ENCODE results near the gene SSC5D.

The SSC5D gene

GRCh38 chr19:55465460-55466240 is 22.6 kb upstream of the SSC5D start:
- H3K4me1 ChIP-seq (ENCODE audit: control insufficient read depth, insufficient read depth, low read length): peaks cover 3% of the 10 kb centered on the region
- H3K9me3 ChIP-seq (ENCODE audit: control insufficient read depth, insufficient read depth, low read length): no peaks in the 10 kb centered on the region
- no peaks in the 10 kb centered on the region for H3K36me3 ChIP-seq (ENCODE audit: control insufficient read depth, insufficient read depth, low read length)
- no peak overlapping the region for H3K4me3 ChIP-seq (ENCODE audit: low read depth, low read length)
- H3K27me3 ChIP-seq (ENCODE audit: control insufficient read depth, insufficient read depth, low read length): peaks cover 3% of the 10 kb centered on the region
- H3K9ac ChIP-seq (ENCODE audit: low read depth, low read length): no peak overlapping the region

- Histone ChIP-seq H3K4me3 (ENCODE audit: low read depth, low read length) (no peak overlapping the region), H3K27me3 (ENCODE audit: control insufficient read depth, insufficient read depth, low read length) (peaks cover 3% of the 10 kb centered on the region), H3K36me3 (ENCODE audit: control insufficient read depth, insufficient read depth, low read length) (no peaks in the 10 kb centered on the region), H3K9ac (ENCODE audit: low read depth, low read length) (no peak overlapping the region), H3K9me3 (ENCODE audit: control insufficient read depth, insufficient read depth, low read length) (no peaks in the 10 kb centered on the region), H3K4me1 (ENCODE audit: control insufficient read depth, insufficient read depth, low read length) (peaks cover 3% of the 10 kb centered on the region)
These were observed 22.0 kb upstream of the SSC5D start for GRCh38 chr19:55466241-55466614.

- H3K27me3 ChIP-seq (ENCODE audit: control insufficient read depth, insufficient read depth, low read length): peaks cover 3% of the 10 kb centered on the region
- H3K9me3 ChIP-seq (ENCODE audit: control insufficient read depth, insufficient read depth, low read length): no peaks in the 10 kb centered on the region
- no peak overlapping the region for H3K9ac ChIP-seq (ENCODE audit: low read depth, low read length)
- no peaks in the 10 kb centered on the region for H3K36me3 ChIP-seq (ENCODE audit: control insufficient read depth, insufficient read depth, low read length)
- peaks cover 3% of the 10 kb centered on the region for H3K4me1 ChIP-seq (ENCODE audit: control insufficient read depth, insufficient read depth, low read length)
- H3K4me3 ChIP-seq (ENCODE audit: low read depth, low read length): no peak overlapping the region
These were observed 20.8 kb upstream of the SSC5D start for GRCh38 chr19:55467236-55468053.

GRCh38 chr19:55468054-55468393 is 20.2 kb upstream of the SSC5D start:
- Histone ChIP-seq H3K9me3 (ENCODE audit: control insufficient read depth, insufficient read depth, low read length) (no peaks in the 10 kb centered on the region), H3K9ac (ENCODE audit: low read depth, low read length) (no peak overlapping the region), H3K4me3 (ENCODE audit: low read depth, low read length) (no peak overlapping the region)

GRCh38 chr19:55471266-55471665 is 17.0 kb upstream of the SSC5D start:
- Histone ChIP-seq H3K9me3 (ENCODE audit: control insufficient read depth, insufficient read depth, low read length) (no peaks in the 10 kb centered on the region), H3K36me3 (ENCODE audit: control insufficient read depth, insufficient read depth, low read length) (no peaks in the 10 kb centered on the region), H3K27me3 (ENCODE audit: control insufficient read depth, insufficient read depth, low read length) (no peaks in the 10 kb centered on the region), H3K4me1 (ENCODE audit: control insufficient read depth, insufficient read depth, low read length) (peaks cover 10% of the 10 kb centered on the region), H3K4me3 (ENCODE audit: low read depth, low read length) (no peak overlapping the region), H3K9ac (ENCODE audit: low read depth, low read length) (no peak overlapping the region)

More at GRCh38 chr19:55468054-55468393, 20.2 kb upstream of the SSC5D start:
- Histone ChIP-seq H3K4me1 (ENCODE audit: control insufficient read depth, insufficient read depth, low read length) (peaks cover 3% of the 10 kb centered on the region), H3K36me3 (ENCODE audit: control insufficient read depth, insufficient read depth, low read length) (no peaks in the 10 kb centered on the region), H3K27me3 (ENCODE audit: control insufficient read depth, insufficient read depth, low read length) (peaks cover 3% of the 10 kb centered on the region)

- Histone ChIP-seq H3K9ac (ENCODE audit: low read depth, low read length) (no peak overlapping the region), H3K4me1 (ENCODE audit: control insufficient read depth, insufficient read depth, low read length) (peaks cover 10% of the 10 kb centered on the region), H3K9me3 (ENCODE audit: control insufficient read depth, insufficient read depth, low read length) (no peaks in the 10 kb centered on the region), H3K4me3 (ENCODE audit: low read depth, low read length) (no peak overlapping the region), H3K36me3 (ENCODE audit: control insufficient read depth, insufficient read depth, low read length) (no peaks in the 10 kb centered on the region), H3K27me3 (ENCODE audit: control insufficient read depth, insufficient read depth, low read length) (no peaks in the 10 kb centered on the region)
These were observed 15.8 kb upstream of the SSC5D start for GRCh38 chr19:55472463-55472862.

GRCh38 chr19:55473225-55474012 is 14.8 kb upstream of the SSC5D start:
- no peaks in the 10 kb centered on the region for H3K9me3 ChIP-seq (ENCODE audit: control insufficient read depth, insufficient read depth, low read length)
- no peak overlapping the region for H3K9ac ChIP-seq (ENCODE audit: low read depth, low read length)
- H3K27me3 ChIP-seq (ENCODE audit: control insufficient read depth, insufficient read depth, low read length): no peaks in the 10 kb centered on the region

GRCh38 chr19:55474269-55475265 is 13.7 kb upstream of the SSC5D start:
- Histone ChIP-seq H3K4me3 (ENCODE audit: low read depth, low read length) (no peak overlapping the region), H3K9me3 (ENCODE audit: control insufficient read depth, insufficient read depth, low read length) (no peaks in the 10 kb centered on the region), H3K4me1 (ENCODE audit: control insufficient read depth, insufficient read depth, low read length) (peaks cover 10% of the 10 kb centered on the region), H3K36me3 (ENCODE audit: control insufficient read depth, insufficient read depth, low read length) (no peaks in the 10 kb centered on the region), H3K9ac (ENCODE audit: low read depth, low read length) (no peak overlapping the region), H3K27me3 (ENCODE audit: control insufficient read depth, insufficient read depth, low read length) (no peaks in the 10 kb centered on the region)

More at GRCh38 chr19:55473225-55474012, 14.8 kb upstream of the SSC5D start:
- peaks cover 10% of the 10 kb centered on the region for H3K4me1 ChIP-seq (ENCODE audit: control insufficient read depth, insufficient read depth, low read length)
- peak overlapping the region; percentile 31 for H3K4me3 ChIP-seq (ENCODE audit: low read depth, low read length)
- no peaks in the 10 kb centered on the region for H3K36me3 ChIP-seq (ENCODE audit: control insufficient read depth, insufficient read depth, low read length)

- Histone ChIP-seq H3K9me3 (ENCODE audit: control insufficient read depth, insufficient read depth, low read length) (no peaks in the 10 kb centered on the region), H3K27me3 (ENCODE audit: control insufficient read depth, insufficient read depth, low read length) (no peaks in the 10 kb centered on the region), H3K4me3 (ENCODE audit: low read depth, low read length) (peak within 1 kb of the TSS; percentile 74), H3K36me3 (ENCODE audit: control insufficient read depth, insufficient read depth, low read length) (no peaks in the 10 kb centered on the region), H3K4me1 (ENCODE audit: control insufficient read depth, insufficient read depth, low read length) (peaks cover 12% of the 10 kb centered on the region), H3K9ac (ENCODE audit: low read depth, low read length) (peak within 1 kb of the TSS; percentile 61)
These were observed 12.0 kb upstream of the SSC5D start, which contains the start of gene ZNF628 for GRCh38 chr19:55476100-55476775. ZNF628 (plus strand) TSS chr19:55476617; CDS start chr19:55479911, 3,294 bp downstream.

GRCh38 chr19:55477905-55478304 is 10.3 kb upstream of the SSC5D start:
- Histone ChIP-seq H3K36me3 (ENCODE audit: control insufficient read depth, insufficient read depth, low read length) (peaks cover 5% of the 10 kb centered on the region), H3K4me3 (ENCODE audit: low read depth, low read length) (no peak overlapping the region), H3K9ac (ENCODE audit: low read depth, low read length) (no peak overlapping the region), H3K9me3 (ENCODE audit: control insufficient read depth, insufficient read depth, low read length) (no peaks in the 10 kb centered on the region), H3K4me1 (ENCODE audit: control insufficient read depth, insufficient read depth, low read length) (peaks cover 12% of the 10 kb centered on the region), H3K27me3 (ENCODE audit: control insufficient read depth, insufficient read depth, low read length) (no peaks in the 10 kb centered on the region)
